NCI-H345 treated with DMSO at 0.1 percent for 48 hours (cell line): ENCODE measurements around the gene CBFB.
"Not testable (repeated sequence)": the region's sequence is repeated elsewhere in the genome, so short reads cannot be mapped to it uniquely, and the experiment has no call there.

ENCODE experiments used
- DNase-seq: peaks from one replicate; lab custom pipeline; 2025; ENCODE audit not compliant: unreplicated experiment; lab: John Stamatoyannopoulos, UW

The CBFB gene

GRCh38 chr16:67028696-67029253 is at the start of gene CBFB:
CBFB (plus strand) TSS chr16:67029149; CDS start chr16:67029408, 259 bp downstream.
- DNase-seq: peak; percentile 41

GRCh38 chr16:66983033-66983432 is 45.9 kb upstream of the CBFB start:
- no peak for DNase-seq

- no peak for DNase-seq
Observed at GRCh38 chr16:66984892-66985311, 44.0 kb upstream of the CBFB start.

- no peak for DNase-seq
Observed at GRCh38 chr16:66986559-66986958, 42.4 kb upstream of the CBFB start.

- DNase-seq: no peak
Observed at GRCh38 chr16:66988197-66988788, 40.7 kb upstream of the CBFB start, which contains the start of gene CES4A. CES4A (plus strand) TSS chr16:66988589; CDS start chr16:66988773, 184 bp downstream.

GRCh38 chr16:66991545-66992077 is 37.3 kb upstream of the CBFB start:
- no peak for DNase-seq

- DNase-seq: not testable (repeated sequence)
Observed at GRCh38 chr16:66993558-66993957, 35.4 kb upstream of the CBFB start.

GRCh38 chr16:66996324-66996982 is 32.5 kb upstream of the CBFB start:
- no peak for DNase-seq

GRCh38 chr16:66996983-66997358 is 32.0 kb upstream of the CBFB start:
- no peak for DNase-seq

- peak; percentile 16 for DNase-seq
Observed at GRCh38 chr16:67000384-67001351, 28.3 kb upstream of the CBFB start.

GRCh38 chr16:67001726-67002125 is 27.2 kb upstream of the CBFB start:
- no peak for DNase-seq

- DNase-seq: no peak
Observed at GRCh38 chr16:67006930-67007658, 21.9 kb upstream of the CBFB start.

GRCh38 chr16:67009158-67009557 is 19.8 kb upstream of the CBFB start:
- no peak for DNase-seq

GRCh38 chr16:67011274-67011673 is 17.7 kb upstream of the CBFB start:
- DNase-seq: no peak

- DNase-seq: no peak
Observed at GRCh38 chr16:67013233-67013822, 15.6 kb upstream of the CBFB start.

GRCh38 chr16:67013823-67014633 is 14.9 kb upstream of the CBFB start:
- no peak for DNase-seq

GRCh38 chr16:67014634-67015312 is 14.2 kb upstream of the CBFB start:
- DNase-seq: no peak

- no peak for DNase-seq
Observed at GRCh38 chr16:67015313-67015731, 13.6 kb upstream of the CBFB start.

- DNase-seq: no peak
Observed at GRCh38 chr16:67016143-67016542, 12.8 kb upstream of the CBFB start.
